ENCODE data around the gene SSTR3.

The SSTR3 gene

DNA sequence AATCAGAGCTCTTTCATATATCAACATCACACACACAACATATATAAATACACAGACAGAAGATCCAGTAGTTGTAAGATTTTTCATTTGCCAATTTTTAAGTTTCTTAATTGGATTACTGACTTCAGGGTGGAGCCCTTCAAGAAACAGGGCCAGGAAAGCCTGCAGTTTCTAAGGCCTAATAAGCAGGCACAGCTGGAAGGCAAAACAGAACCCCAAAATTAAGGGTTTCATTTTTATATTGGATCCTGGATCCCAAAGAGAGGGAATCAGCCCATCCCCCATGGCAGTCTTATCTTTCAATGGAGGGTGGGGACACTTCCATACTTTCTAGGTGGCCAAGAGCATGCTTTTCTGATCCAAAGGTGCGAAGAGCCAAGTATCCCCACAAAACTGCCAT is 19.5 kb downstream of the SSTR3 start:
- H3K4me1 ChIP-seq (ENCODE audit: control insufficient read depth in 2 of 2, insufficient read depth in 1 of 2, low read depth in 1 of 2, low read length in 2 of 2), result peaks cover 15 to 18% of the 10 kb centered on the region in 2 donors
- no peak overlapping the region for H2BK12ac ChIP-seq (ENCODE audit: low read length)
- H3K4me2 ChIP-seq (ENCODE audit: insufficient read depth, low read length, poor library complexity, severe bottlenecking), result no peak overlapping the region
- no peaks in the 10 kb centered on the region for H3K27me3 ChIP-seq (ENCODE audit: control insufficient read depth in 3 of 3, insufficient read depth in 3 of 3, low read depth in 1 of 3, low read length in 3 of 3)
- H3K27ac ChIP-seq (replicated peaks; ENCODE audit: low read length), result no peak overlapping the region
- H2BK15ac ChIP-seq (ENCODE audit: low read length), result no peak overlapping the region
- peaks cover 0 to 4% of the 10 kb centered on the region in 2 donors for H3K36me3 ChIP-seq (replicated peaks in 1 of 2; ENCODE audit: control insufficient read depth in 2 of 2, insufficient read depth in 2 of 2, low read length in 2 of 2)
- H3K18ac ChIP-seq (ENCODE audit: low read length), result no peak overlapping the region
- no peak overlapping the region for H3K23ac ChIP-seq (ENCODE audit: low read depth, low read length, poor library complexity)
- H2BK5ac ChIP-seq (ENCODE audit: low read length), result no peak overlapping the region
- no peak overlapping the region for H3K4ac ChIP-seq (ENCODE audit: low read length)
- no peak overlapping the region for H2AK5ac ChIP-seq (ENCODE audit: low read depth, low read length)
- no peak overlapping the region for H2AFZ ChIP-seq (ENCODE audit: low read length)
- H3K14ac ChIP-seq (ENCODE audit: low read length), result no peak overlapping the region
- H3K9ac ChIP-seq (ENCODE audit: low read depth, low read length, poor library complexity), result no peak overlapping the region
- peaks cover 0 to 27% of the 10 kb centered on the region in 2 donors for H3K9me3 ChIP-seq (replicated peaks in 1 of 2; ENCODE audit: control insufficient read depth in 2 of 2, insufficient read depth in 1 of 2, low read depth in 1 of 2, low read length in 2 of 2)
- no peak overlapping the region for H4K91ac ChIP-seq (ENCODE audit: low read depth, low read length, poor library complexity)
- H3K4me3 ChIP-seq (ENCODE audit: low read length in 2 of 2), result no peak overlapping the region
- no CpG with 5 or more reads among the region's 1 CpG for WGBS, 2 donors (ENCODE audit: extremely low coverage in 2 of 2, insufficient read length in 2 of 2, insufficient replicate concordance in 1 of 2)
- peaks cover 2% of the 10 kb centered on the region for H3K79me1 ChIP-seq (ENCODE audit: low read depth, low read length)
- DNase-seq (ENCODE audit: low spot score), result no peak
- H4K8ac ChIP-seq (ENCODE audit: low read depth, low read length), result no peak overlapping the region
- H2BK120ac ChIP-seq (ENCODE audit: low read depth, low read length), result no peak overlapping the region

GRCh38 chr22:37192204-37192603 is 20.1 kb downstream of the SSTR3 start:
- H3K14ac ChIP-seq (ENCODE audit: low read length), result no peak overlapping the region
- H3K36me3 ChIP-seq (replicated peaks in 1 of 2; ENCODE audit: control insufficient read depth in 2 of 2, insufficient read depth in 2 of 2, low read length in 2 of 2), result peaks cover 0 to 4% of the 10 kb centered on the region in 2 donors
- no peak overlapping the region for H3K4me3 ChIP-seq (ENCODE audit: low read length in 2 of 2)
- no peak for DNase-seq (ENCODE audit: low spot score)
- no peak overlapping the region for H2AK5ac ChIP-seq (ENCODE audit: low read depth, low read length)
- H3K27me3 ChIP-seq (ENCODE audit: control insufficient read depth in 3 of 3, insufficient read depth in 3 of 3, low read depth in 1 of 3, low read length in 3 of 3), result no peaks in the 10 kb centered on the region
- no peak overlapping the region for H3K4me2 ChIP-seq (ENCODE audit: insufficient read depth, low read length, poor library complexity, severe bottlenecking)
- H2BK12ac ChIP-seq (ENCODE audit: low read length), result no peak overlapping the region
- H3K27ac ChIP-seq (replicated peaks; ENCODE audit: low read length), result no peak overlapping the region
- H3K18ac ChIP-seq (ENCODE audit: low read length), result no peak overlapping the region
- H3K9ac ChIP-seq (ENCODE audit: low read depth, low read length, poor library complexity), result no peak overlapping the region
- no peak overlapping the region for H2BK5ac ChIP-seq (ENCODE audit: low read length)
- H3K79me1 ChIP-seq (ENCODE audit: low read depth, low read length), result no peaks in the 10 kb centered on the region
- peaks cover 0 to 27% of the 10 kb centered on the region in 2 donors for H3K9me3 ChIP-seq (replicated peaks in 1 of 2; ENCODE audit: control insufficient read depth in 2 of 2, insufficient read depth in 1 of 2, low read depth in 1 of 2, low read length in 2 of 2)
- no peak overlapping the region for H2AFZ ChIP-seq (ENCODE audit: low read length)
- no peak overlapping the region for H4K8ac ChIP-seq (ENCODE audit: low read depth, low read length)
- peaks cover 13 to 21% of the 10 kb centered on the region in 2 donors for H3K4me1 ChIP-seq (ENCODE audit: control insufficient read depth in 2 of 2, insufficient read depth in 1 of 2, low read depth in 1 of 2, low read length in 2 of 2)
- no peak overlapping the region for H2BK15ac ChIP-seq (ENCODE audit: low read length)
- no CpG with 5 or more reads among the region's 2 CpGs for WGBS, 2 donors (ENCODE audit: extremely low coverage in 2 of 2, insufficient read length in 2 of 2, insufficient replicate concordance in 1 of 2)
- no peak overlapping the region for H2BK120ac ChIP-seq (ENCODE audit: low read depth, low read length)
- H3K4ac ChIP-seq (ENCODE audit: low read length), result no peak overlapping the region
- H3K23ac ChIP-seq (ENCODE audit: low read depth, low read length, poor library complexity), result no peak overlapping the region
- no peak overlapping the region for H4K91ac ChIP-seq (ENCODE audit: low read depth, low read length, poor library complexity)

- Histone ChIP-seq H3K9ac (ENCODE audit: low read depth, low read length, poor library complexity) (no peak overlapping the region), H3K27me3 (ENCODE audit: control insufficient read depth in 3 of 3, insufficient read depth in 3 of 3, low read depth in 1 of 3, low read length in 3 of 3) (no peaks in the 10 kb centered on the region), H3K18ac (ENCODE audit: low read length) (no peak overlapping the region), H3K4me2 (ENCODE audit: insufficient read depth, low read length, poor library complexity, severe bottlenecking) (no peak overlapping the region), H2BK5ac (ENCODE audit: low read length) (no peak overlapping the region), H4K8ac (ENCODE audit: low read depth, low read length) (no peak overlapping the region), H2BK12ac (ENCODE audit: low read length) (no peak overlapping the region), H3K4me1 (ENCODE audit: control insufficient read depth in 2 of 2, insufficient read depth in 1 of 2, low read depth in 1 of 2, low read length in 2 of 2) (peaks cover 10 to 25% of the 10 kb centered on the region in 2 donors), H3K9me3 (replicated peaks in 1 of 2; ENCODE audit: control insufficient read depth in 2 of 2, insufficient read depth in 1 of 2, low read depth in 1 of 2, low read length in 2 of 2) (peaks cover 0 to 27% of the 10 kb centered on the region in 2 donors), H2BK120ac (ENCODE audit: low read depth, low read length) (no peak overlapping the region), H3K14ac (ENCODE audit: low read length) (no peak overlapping the region), H3K4ac (ENCODE audit: low read length) (no peak overlapping the region), H2AK5ac (ENCODE audit: low read depth, low read length) (no peak overlapping the region), H3K79me1 (ENCODE audit: low read depth, low read length) (no peaks in the 10 kb centered on the region), H3K36me3 (replicated peaks in 1 of 2; ENCODE audit: control insufficient read depth in 2 of 2, insufficient read depth in 2 of 2, low read length in 2 of 2) (peaks cover 0 to 12% of the 10 kb centered on the region in 2 donors), H3K4me3 (ENCODE audit: low read length in 2 of 2) (no peak overlapping the region), H2BK15ac (ENCODE audit: low read length) (no peak overlapping the region), H2AFZ (ENCODE audit: low read length) (no peak overlapping the region), H3K23ac (ENCODE audit: low read depth, low read length, poor library complexity) (no peak overlapping the region), H3K27ac (replicated peaks; ENCODE audit: low read length) (no peak overlapping the region), H4K91ac (ENCODE audit: low read depth, low read length, poor library complexity) (no peak overlapping the region)
- no CpG with 5 or more reads among the region's 4 CpGs for WGBS, 2 donors (ENCODE audit: extremely low coverage in 2 of 2, insufficient read length in 2 of 2, insufficient replicate concordance in 1 of 2)
- DNase-seq (ENCODE audit: low spot score), result no peak
Observed at GRCh38 chr22:37190262-37190780, 22.0 kb downstream of the SSTR3 start.

DNA sequence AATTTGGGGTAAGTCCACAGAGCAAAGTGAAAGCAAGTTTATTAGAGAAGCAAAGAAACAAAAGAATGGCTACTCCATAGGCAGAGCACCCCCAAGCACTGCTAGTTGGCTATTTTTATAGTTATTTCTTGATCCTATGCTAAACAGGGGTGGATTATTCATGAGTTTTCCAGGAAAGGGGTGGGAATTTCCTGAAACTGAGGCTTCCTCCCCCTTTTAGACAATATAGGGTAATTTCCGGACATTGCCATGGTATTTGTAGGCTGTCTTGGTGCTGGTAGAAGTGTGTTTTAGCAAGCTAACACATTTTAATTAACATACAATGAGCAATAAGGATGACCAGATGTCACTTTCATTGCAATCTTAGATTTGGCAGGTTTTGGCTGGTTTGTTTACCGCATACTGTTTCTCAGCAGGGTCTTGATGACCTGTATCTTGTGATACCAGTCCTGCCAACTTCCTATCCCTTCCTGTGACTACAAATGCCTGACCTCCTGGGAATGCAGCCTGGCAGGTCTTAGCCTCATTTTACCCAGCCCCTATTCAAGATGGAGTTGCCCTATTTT is 23.3 kb downstream of the SSTR3 start:
- no peak overlapping the region for H2BK15ac ChIP-seq (ENCODE audit: low read length)
- no peak overlapping the region for H3K9ac ChIP-seq (ENCODE audit: low read depth, low read length, poor library complexity)
- H3K4ac ChIP-seq (ENCODE audit: low read length), result no peak overlapping the region
- H3K27ac ChIP-seq (replicated peaks; ENCODE audit: low read length), result peak overlapping the region; percentile 91
- no peak overlapping the region for H2BK120ac ChIP-seq (ENCODE audit: low read depth, low read length)
- H3K14ac ChIP-seq (ENCODE audit: low read length), result no peak overlapping the region
- peaks cover 0 to 27% of the 10 kb centered on the region in 2 donors for H3K9me3 ChIP-seq (replicated peaks in 1 of 2; ENCODE audit: control insufficient read depth in 2 of 2, insufficient read depth in 1 of 2, low read depth in 1 of 2, low read length in 2 of 2)
- H4K8ac ChIP-seq (ENCODE audit: low read depth, low read length), result no peak overlapping the region
- H3K79me1 ChIP-seq (ENCODE audit: low read depth, low read length), result no peaks in the 10 kb centered on the region
- no peak overlapping the region for H4K91ac ChIP-seq (ENCODE audit: low read depth, low read length, poor library complexity)
- H3K27me3 ChIP-seq (ENCODE audit: control insufficient read depth in 3 of 3, insufficient read depth in 3 of 3, low read depth in 1 of 3, low read length in 3 of 3), result no peaks in the 10 kb centered on the region
- peak overlapping the region in 1 of 2 donors; percentile 89 for H3K4me3 ChIP-seq (ENCODE audit: low read length in 2 of 2)
- DNase-seq (ENCODE audit: low spot score), result no peak
- no peak overlapping the region for H3K18ac ChIP-seq (ENCODE audit: low read length)
- peak overlapping the region; percentile 72 for H2AFZ ChIP-seq (ENCODE audit: low read length)
- no CpG with 5 or more reads among the region's 2 CpGs for WGBS, 2 donors (ENCODE audit: extremely low coverage in 2 of 2, insufficient read length in 2 of 2, insufficient replicate concordance in 1 of 2)
- no peak overlapping the region for H3K23ac ChIP-seq (ENCODE audit: low read depth, low read length, poor library complexity)
- no peak overlapping the region for H2BK5ac ChIP-seq (ENCODE audit: low read length)
- H2BK12ac ChIP-seq (ENCODE audit: low read length), result no peak overlapping the region
- peaks cover 0 to 26% of the 10 kb centered on the region in 2 donors for H3K36me3 ChIP-seq (replicated peaks in 1 of 2; ENCODE audit: control insufficient read depth in 2 of 2, insufficient read depth in 2 of 2, low read length in 2 of 2)
- H2AK5ac ChIP-seq (ENCODE audit: low read depth, low read length), result no peak overlapping the region
- H3K4me2 ChIP-seq (ENCODE audit: insufficient read depth, low read length, poor library complexity, severe bottlenecking), result no peak overlapping the region
- peaks cover 10 to 25% of the 10 kb centered on the region in 2 donors for H3K4me1 ChIP-seq (ENCODE audit: control insufficient read depth in 2 of 2, insufficient read depth in 1 of 2, low read depth in 1 of 2, low read length in 2 of 2)

All from neuronal stem cell (in vitro differentiated cells).